ENCODE measurements around the gene ELF4. TPM values are rescaled to one million over a fixed set of nuclear protein-coding genes. Genes with fewer than 3 reads are reported as not detected.

The ELF4 gene
- total and polyA plus RNA-seq, 2 donors (not counting 1 experiment from before 2014, with no cell fraction given), result 9.9 to 13.7 TPM

GRCh38 chrX:130093271-130093670, 17.0 kb downstream of the ELF4 start:
- H3K4me2 ChIP-seq (ENCODE audit: extremely low read depth, insufficient read depth, low read length), result no peak overlapping the region
- no peaks in the 10 kb centered on the region for H4K20me1 ChIP-seq (ENCODE audit: control insufficient read depth, extremely low read depth, insufficient read depth, low read length)

GRCh38 chrX:130091980-130092522, 18.2 kb downstream of the ELF4 start:
- TF ChIP-seq CTCF (conservative IDR thresholded peaks at IDR 0.05 in 1 of 2, IDR thresholded peaks at IDR 0.05 in 1 of 2; ENCODE audit: low read depth in 1 of 2, low read length in 2 of 2) (no peak), EZH2 (IDR thresholded peaks at IDR 0.05; ENCODE audit: low read length, missing control alignments) (no peak)
- H3K4me1 ChIP-seq (ENCODE audit: control insufficient read depth, extremely low read depth, insufficient read depth, low read length), result no peaks in the 10 kb centered on the region
- H3K27me3 ChIP-seq (ENCODE audit: control insufficient read depth, insufficient read depth, low read length), result no peaks in the 10 kb centered on the region
- no peak overlapping the region for H3K4me2 ChIP-seq (ENCODE audit: extremely low read depth, insufficient read depth, low read length)
- H3K9me3 ChIP-seq (ENCODE audit: control insufficient read depth, insufficient read depth, low read depth, low read length), result no peaks in the 10 kb centered on the region
- no peak overlapping the region for H3K27ac ChIP-seq (ENCODE audit: insufficient read depth, low read length)
- no peak for DNase-seq (ENCODE audit: low read depth in 2 of 2)
- H3K79me2 ChIP-seq (ENCODE audit: control insufficient read depth, insufficient read depth, low read length), result peaks cover 8% of the 10 kb centered on the region
- no peak overlapping the region for H3K9ac ChIP-seq (ENCODE audit: insufficient read depth, low read length)
- no peak overlapping the region for H2AFZ ChIP-seq (ENCODE audit: low read length)
- H3K36me3 ChIP-seq (ENCODE audit: control insufficient read depth, insufficient read depth, low read length), result no peaks in the 10 kb centered on the region
- H3K4me3 ChIP-seq (replicated peaks in 1 of 4; ENCODE audit: control extremely low read depth in 1 of 4, insufficient read depth in 1 of 4, low read depth in 3 of 4, low read length in 4 of 4), result no peak overlapping the region
- no peaks in the 10 kb centered on the region for H4K20me1 ChIP-seq (ENCODE audit: control insufficient read depth, extremely low read depth, insufficient read depth, low read length)

More at GRCh38 chrX:130093271-130093670, 17.0 kb downstream of the ELF4 start:
- Histone ChIP-seq H3K27ac (ENCODE audit: insufficient read depth, low read length) (no peak overlapping the region), H3K4me1 (ENCODE audit: control insufficient read depth, extremely low read depth, insufficient read depth, low read length) (no peaks in the 10 kb centered on the region), H3K9ac (ENCODE audit: insufficient read depth, low read length) (no peak overlapping the region), H3K9me3 (ENCODE audit: control insufficient read depth, insufficient read depth, low read depth, low read length) (no peaks in the 10 kb centered on the region), H3K27me3 (ENCODE audit: control insufficient read depth, insufficient read depth, low read length) (no peaks in the 10 kb centered on the region), H2AFZ (ENCODE audit: low read length) (no peak overlapping the region), H3K36me3 (ENCODE audit: control insufficient read depth, insufficient read depth, low read length) (no peaks in the 10 kb centered on the region), H3K4me3 (replicated peaks in 1 of 4; ENCODE audit: control extremely low read depth in 1 of 4, insufficient read depth in 1 of 4, low read depth in 3 of 4, low read length in 4 of 4) (no peak overlapping the region), H3K79me2 (ENCODE audit: control insufficient read depth, insufficient read depth, low read length) (peaks cover 15% of the 10 kb centered on the region)
- DNase-seq (ENCODE audit: low read depth in 2 of 2), result no peak
- TF ChIP-seq CTCF (conservative IDR thresholded peaks at IDR 0.05 in 1 of 2, IDR thresholded peaks at IDR 0.05 in 1 of 2; ENCODE audit: low read depth in 1 of 2, low read length in 2 of 2), result no peak
- no peak for TF ChIP-seq EZH2 (IDR thresholded peaks at IDR 0.05; ENCODE audit: low read length, missing control alignments)

GRCh38 chrX:130090364-130090763, 19.9 kb downstream of the ELF4 start:
- H3K27me3 ChIP-seq (ENCODE audit: control insufficient read depth, insufficient read depth, low read length), result no peaks in the 10 kb centered on the region
- no peak overlapping the region for H3K4me2 ChIP-seq (ENCODE audit: extremely low read depth, insufficient read depth, low read length)
- H3K27ac ChIP-seq (ENCODE audit: insufficient read depth, low read length), result no peak overlapping the region
- TF ChIP-seq EZH2 (IDR thresholded peaks at IDR 0.05; ENCODE audit: low read length, missing control alignments), result no peak
- no peak for TF ChIP-seq CTCF (conservative IDR thresholded peaks at IDR 0.05 in 1 of 2, IDR thresholded peaks at IDR 0.05 in 1 of 2; ENCODE audit: low read depth in 1 of 2, low read length in 2 of 2)
- H3K9me3 ChIP-seq (ENCODE audit: control insufficient read depth, insufficient read depth, low read depth, low read length), result no peaks in the 10 kb centered on the region
- no peak for DNase-seq (ENCODE audit: low read depth in 2 of 2)
- no peaks in the 10 kb centered on the region for H4K20me1 ChIP-seq (ENCODE audit: control insufficient read depth, extremely low read depth, insufficient read depth, low read length)
- peaks cover 6% of the 10 kb centered on the region for H3K79me2 ChIP-seq (ENCODE audit: control insufficient read depth, insufficient read depth, low read length)
- no peaks in the 10 kb centered on the region for H3K4me1 ChIP-seq (ENCODE audit: control insufficient read depth, extremely low read depth, insufficient read depth, low read length)
- H2AFZ ChIP-seq (ENCODE audit: low read length), result no peak overlapping the region
- H3K9ac ChIP-seq (ENCODE audit: insufficient read depth, low read length), result no peak overlapping the region
- peaks cover 2% of the 10 kb centered on the region for H3K36me3 ChIP-seq (ENCODE audit: control insufficient read depth, insufficient read depth, low read length)
- H3K4me3 ChIP-seq (replicated peaks in 1 of 4; ENCODE audit: control extremely low read depth in 1 of 4, insufficient read depth in 1 of 4, low read depth in 3 of 4, low read length in 4 of 4), result no peak overlapping the region
